22Rv1 (cell line): Measurements from ENCODE around the gene CHCHD5.
A peak's percentile ranks its signal among the peaks of the same experiment; 100 is the strongest.
"Not testable (repeated sequence)": the region's sequence is repeated elsewhere in the genome, so short reads cannot be mapped to it uniquely, and the experiment has no call there.

ENCODE experiments used
- H3K27ac ChIP-seq: fragments of 450-650 bp; 2 replicates; pipeline ENCODE4 v1.5.1; 2017
- ZFX ChIP-seq: fragments of 450-650 bp; IDR thresholded peaks from 2 replicates; pipeline ENCODE4 v1.6.1; 2017; ENCODE audit warnings: antibody characterized with exemption, borderline replicate concordance
- TF ChIP-seq, protein P1 (sequence below): fragments of 450-650 bp; IDR thresholded peaks from 2 replicates; pipeline ENCODE4 v1.5.1; 2017; ENCODE audit warnings: mild to moderate bottlenecking

The CHCHD5 gene

DNA sequence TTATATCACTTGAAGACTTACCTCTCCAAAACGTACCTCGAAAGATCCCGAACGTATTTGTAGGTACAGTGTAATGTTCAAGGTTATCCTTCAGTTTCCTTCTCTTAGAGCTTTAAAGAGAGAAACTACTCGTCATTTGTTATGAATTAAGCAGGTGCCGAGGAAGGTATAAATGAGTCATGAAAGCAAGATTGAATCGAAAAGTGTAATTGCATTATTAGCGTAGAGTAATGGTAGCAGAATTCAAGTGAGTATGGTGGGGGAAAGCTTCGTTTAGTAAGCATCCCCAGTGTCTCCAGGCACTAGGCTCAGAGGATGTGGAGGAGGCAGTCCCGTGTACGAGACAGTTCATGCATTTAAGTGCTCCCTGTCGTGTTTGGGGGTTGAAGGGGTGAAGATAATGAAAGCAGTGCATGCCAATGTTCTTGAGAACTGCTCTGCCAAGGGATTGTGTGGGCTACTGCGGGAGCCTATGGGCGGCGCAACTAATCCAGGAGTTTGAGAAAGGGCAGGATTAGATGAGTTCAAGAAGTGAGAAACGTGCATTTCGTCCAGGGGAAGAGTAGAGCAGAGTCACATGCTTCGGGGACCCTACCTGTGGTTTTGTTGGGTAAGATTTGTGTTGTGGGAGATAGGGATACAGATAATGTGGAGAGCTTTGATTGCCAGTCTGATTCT lies 41.3 kb upstream of the CHCHD5 start:
- H3K27ac ChIP-seq = peak overlapping the region; percentile 79
- TF ChIP-seq, protein P1, sequence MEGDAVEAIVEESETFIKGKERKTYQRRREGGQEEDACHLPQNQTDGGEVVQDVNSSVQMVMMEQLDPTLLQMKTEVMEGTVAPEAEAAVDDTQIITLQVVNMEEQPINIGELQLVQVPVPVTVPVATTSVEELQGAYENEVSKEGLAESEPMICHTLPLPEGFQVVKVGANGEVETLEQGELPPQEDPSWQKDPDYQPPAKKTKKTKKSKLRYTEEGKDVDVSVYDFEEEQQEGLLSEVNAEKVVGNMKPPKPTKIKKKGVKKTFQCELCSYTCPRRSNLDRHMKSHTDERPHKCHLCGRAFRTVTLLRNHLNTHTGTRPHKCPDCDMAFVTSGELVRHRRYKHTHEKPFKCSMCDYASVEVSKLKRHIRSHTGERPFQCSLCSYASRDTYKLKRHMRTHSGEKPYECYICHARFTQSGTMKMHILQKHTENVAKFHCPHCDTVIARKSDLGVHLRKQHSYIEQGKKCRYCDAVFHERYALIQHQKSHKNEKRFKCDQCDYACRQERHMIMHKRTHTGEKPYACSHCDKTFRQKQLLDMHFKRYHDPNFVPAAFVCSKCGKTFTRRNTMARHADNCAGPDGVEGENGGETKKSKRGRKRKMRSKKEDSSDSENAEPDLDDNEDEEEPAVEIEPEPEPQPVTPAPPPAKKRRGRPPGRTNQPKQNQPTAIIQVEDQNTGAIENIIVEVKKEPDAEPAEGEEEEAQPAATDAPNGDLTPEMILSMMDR = peak; percentile 22; the same call in 1 of the 2 replicates
- TF ChIP-seq ZFX = no peak

DNA sequence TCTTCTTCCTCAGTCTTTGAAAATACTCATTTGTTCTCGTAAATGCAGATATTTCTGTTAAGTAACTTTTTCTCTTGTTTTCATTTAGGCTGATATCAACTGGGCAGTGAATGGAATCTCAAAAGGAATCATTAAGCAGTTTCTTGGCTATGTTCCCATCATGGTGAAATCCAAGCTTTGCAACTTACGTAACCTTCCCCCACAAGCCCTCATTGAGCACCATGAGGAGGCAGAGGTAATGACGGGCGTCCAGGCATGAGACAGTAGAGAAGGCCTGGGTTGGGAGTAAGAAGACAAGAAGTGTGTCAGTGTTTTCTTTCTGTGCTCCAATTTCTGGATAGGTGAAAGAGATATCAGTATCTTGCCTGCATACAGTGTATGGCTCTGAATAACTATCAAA lies 37.1 kb upstream of the CHCHD5 start:
- no peak for TF ChIP-seq ZFX
- TF ChIP-seq, protein P1 = no peak
- H3K27ac ChIP-seq = no peak overlapping the region

DNA sequence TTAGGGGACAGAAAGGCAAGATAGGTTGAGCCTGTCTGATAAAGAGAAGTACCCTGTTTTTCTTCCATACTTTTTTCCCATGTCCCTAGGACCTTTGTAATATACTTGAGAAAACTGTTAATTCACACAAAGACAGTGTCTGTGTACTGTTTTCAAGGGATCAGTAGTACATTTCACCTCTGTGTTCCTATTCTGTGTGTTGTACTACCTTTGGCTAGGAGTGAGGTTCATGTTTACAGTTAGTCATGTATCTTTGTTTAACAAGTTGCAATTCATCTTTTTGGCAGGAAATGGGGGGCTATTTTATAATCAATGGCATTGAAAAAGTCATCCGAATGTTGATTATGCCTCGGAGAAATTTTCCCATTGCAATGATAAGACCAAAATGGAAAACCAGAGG lies 35.4 kb upstream of the CHCHD5 start:
- TF ChIP-seq ZFX = no peak
- TF ChIP-seq, protein P1 = no peak
- no peak overlapping the region for H3K27ac ChIP-seq

DNA sequence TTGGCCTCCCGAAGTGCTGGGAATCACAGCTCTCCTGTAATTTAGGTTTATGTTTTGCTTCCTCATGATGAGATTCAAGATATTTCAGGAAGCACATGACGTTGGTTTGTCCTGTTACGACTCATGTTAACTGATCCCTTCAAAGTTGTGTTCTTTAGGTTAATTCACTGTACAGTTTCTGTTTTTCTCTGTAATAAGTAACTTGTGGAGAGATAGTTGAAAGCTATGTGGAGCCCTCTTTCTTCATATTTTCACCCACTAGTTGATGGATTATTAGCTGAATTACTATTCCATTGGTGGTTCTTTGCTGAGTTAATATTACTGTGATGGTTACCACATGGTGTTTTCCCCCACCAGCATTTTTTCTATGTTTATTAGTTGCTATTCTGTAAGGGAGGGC lies 18.3 kb upstream of the CHCHD5 start:
- TF ChIP-seq, protein P1 = no peak
- no peak for TF ChIP-seq ZFX
- H3K27ac ChIP-seq = no peak overlapping the region

DNA sequence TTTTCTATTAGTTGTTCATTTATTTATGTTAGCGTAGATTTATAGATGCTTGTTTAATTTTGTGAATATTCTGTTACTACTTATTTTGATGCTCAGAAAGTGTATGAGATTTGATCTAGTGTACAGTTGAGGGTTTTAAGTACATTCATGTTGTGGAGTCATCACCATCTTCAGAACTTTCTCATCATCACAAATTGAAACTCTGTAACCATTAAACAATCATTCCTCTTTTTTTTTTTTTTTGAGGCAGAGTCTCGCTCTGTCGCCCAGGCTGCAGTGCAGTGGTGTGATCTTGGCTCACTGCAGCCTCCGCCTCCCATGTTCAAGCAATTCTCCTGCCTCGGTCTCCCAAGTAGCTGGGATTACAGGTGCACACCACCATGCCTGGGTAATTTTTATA lies 17.9 kb upstream of the CHCHD5 start:
- H3K27ac ChIP-seq = not testable (repeated sequence)

DNA sequence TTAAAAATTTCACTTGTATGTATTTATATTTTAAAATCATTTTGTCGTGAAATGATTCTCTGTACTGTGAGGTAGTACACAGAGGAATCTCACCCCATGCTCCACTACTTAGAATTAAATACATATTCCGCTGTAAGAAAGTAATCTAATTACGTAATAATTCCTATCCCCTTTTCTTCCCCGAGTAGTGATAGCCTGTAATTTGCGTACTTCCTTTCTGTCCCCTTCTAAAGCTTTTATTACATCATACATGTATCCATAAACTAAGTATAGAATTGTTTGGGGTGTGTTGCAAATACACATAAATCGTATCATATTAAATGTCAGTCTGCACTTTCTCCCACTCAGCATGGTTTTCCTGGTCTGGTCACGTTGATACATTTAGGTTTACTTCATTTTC lies 12.4 kb upstream of the CHCHD5 start:
- TF ChIP-seq, protein P1 = no peak
- no peak for TF ChIP-seq ZFX
- H3K27ac ChIP-seq = no peak overlapping the region

DNA sequence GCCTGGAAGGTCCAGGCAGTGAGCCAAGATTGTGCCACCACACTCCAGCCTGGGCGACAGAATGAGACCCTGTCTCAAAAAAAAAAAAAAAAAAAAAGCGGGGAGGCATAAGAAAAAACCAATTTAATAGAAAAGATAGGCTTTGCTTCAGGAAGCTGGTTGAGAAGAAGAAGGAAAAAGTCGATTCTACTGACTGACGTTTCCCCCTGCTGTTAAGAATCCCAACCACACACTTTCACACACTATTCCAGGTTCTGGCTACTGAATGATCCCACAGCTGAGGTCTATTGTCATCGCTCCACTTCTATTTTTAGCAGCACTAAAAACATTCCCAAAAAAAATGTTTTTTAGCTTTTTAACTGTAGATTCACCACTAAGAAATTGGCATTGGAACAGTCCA lies 6.7 kb upstream of the CHCHD5 start:
- no peak for TF ChIP-seq ZFX
- TF ChIP-seq, protein P1 = no peak
- peak overlapping the region; percentile 14; the same call in 1 of the 2 replicates for H3K27ac ChIP-seq

DNA sequence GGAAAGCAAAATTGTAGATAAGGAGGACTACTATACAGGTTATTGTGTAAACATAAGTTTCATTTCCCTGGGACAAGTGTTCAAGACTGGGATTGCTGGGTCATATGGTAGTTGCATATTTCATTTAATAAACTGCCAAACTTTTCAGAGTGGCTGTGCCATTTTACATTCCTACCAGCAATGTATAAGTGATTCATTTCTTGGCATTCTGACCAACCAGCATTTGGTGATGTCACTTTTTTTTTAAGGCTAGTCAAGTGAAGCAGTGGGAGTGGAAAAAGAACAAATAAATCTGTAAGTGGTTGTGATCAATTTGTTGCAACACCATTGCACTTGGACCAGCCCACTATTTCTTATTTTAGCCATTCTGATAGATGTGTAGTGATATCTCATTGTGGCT lies 5.2 kb upstream of the CHCHD5 start:
- TF ChIP-seq, protein P1 = no peak
- no peak for TF ChIP-seq ZFX
- 0 out of 2 replicates have a peak overlapping the region, but pooled peaks have one; percentile 8 for H3K27ac ChIP-seq
